ENCODE data around the gene MAP7D1.
"Not testable (repeated sequence)": the region's sequence is repeated elsewhere in the genome, so short reads cannot be mapped to it uniquely, and the experiment has no call there.

MAP7D1 gene

DNA sequence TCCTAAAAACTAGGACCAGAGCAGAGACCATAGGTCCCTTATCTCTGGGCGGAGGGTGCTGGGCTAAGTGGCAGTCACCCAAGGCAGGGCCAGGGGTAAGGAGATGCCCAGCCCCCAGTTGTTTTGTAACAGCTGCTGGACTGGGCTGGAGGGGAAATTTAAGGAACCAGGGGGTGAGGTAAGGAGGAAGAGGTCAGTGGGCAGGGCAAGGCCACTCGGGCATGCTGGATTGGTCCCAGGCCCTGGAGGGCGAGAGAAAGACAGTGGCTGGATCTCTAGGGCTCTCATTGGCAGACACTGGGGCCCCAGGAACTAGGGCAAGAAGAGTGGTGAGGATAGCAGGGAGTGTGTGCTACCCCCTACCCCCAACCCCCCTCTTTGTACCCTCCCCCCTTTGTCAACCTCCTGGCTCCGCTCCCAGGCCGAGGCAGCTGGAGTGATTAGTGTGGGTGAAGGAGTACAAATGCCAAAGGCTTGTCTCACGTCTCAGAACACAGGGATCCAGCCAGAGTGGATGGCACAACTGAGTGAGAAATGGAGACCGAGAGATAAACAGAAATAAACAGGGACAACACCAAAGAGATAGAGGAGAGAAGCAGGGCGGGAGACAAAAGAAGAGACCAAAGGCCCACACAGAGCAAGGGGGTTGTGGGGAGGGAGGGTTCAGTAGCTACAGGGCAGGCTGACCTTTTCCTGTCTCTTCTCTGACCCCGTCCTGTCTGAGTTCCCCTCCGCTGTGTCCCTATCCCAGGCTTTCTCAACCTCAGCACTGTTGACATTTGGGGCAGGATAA lies 47.8 kb downstream of the MAP7D1 start:
- no peak for DNase-seq (ENCODE audit: low read depth)

DNA sequence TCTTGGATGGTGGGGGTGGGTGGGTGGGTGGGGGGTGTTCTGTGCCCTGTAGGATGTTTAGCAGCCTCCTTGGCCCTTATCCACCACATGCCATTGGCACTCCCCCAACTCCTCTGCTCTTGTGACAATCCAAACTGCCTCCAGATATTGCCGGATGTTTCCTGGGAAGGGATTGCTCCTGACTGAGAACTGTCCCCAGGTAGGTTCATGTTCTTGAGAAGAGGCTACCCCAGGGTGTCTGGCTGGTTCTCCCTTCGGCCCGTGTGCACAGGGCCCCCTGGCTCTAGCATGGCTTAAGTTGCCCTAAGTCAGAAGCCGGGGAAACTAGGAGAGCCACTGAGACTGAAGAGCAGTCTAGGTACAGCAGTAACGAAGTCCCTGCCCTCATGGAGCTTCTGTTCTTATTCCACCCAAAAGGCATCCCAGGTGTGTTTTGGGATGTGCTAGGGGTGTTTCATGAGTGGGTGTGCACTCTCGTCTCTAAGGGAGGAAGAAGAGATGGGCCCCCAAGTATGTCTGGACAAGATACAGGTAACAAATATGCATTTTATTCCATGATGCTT lies 48.5 kb downstream of the MAP7D1 start:
- DNase-seq (ENCODE audit: low read depth) = no peak

DNA sequence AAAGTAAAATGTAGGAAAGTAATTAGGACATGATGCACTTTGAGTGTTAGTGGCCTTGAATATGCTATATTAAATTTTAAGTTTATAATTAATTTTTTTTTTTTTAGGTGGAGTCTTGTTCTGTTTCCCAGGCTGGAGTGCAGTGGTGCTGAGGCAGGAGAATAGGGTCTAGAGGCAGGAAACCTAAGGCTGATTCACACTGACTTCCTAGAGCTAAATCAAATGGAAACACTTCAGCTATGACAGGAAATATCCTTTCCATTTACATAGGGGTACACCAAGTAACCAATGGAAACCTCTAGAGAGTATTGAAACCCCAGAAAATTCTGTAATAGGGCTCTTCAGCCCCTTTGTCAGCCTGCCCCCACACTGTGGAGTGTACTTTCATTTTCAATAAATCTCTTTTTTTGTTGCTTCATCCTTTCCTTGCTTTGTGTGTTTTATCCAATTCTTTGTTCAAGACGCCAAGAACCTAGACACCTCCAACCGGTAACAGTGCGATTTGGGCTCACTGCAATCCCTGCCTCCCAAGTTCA lies 50.4 kb downstream of the MAP7D1 start:
- no peak for DNase-seq (ENCODE audit: low read depth)

DNA sequence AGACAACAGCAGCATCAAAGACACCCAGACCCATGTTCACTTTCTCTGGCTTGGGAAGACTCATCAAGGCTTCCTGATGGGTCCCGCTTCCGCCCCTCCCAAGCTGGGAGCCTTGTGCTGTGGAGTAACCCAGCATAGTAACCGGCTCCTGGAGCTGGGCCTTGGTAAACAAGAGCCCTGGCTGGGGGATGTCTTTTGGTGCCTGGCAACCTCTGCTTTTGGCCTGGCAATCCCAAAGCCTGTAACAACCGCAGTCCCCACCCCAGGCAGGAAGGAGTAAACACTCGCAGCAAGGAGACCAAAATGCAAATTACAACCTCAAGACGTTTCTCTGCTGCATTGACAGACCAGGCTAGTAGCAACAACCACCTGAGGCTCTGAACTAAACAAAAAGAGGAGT lies 51.4 kb downstream of the MAP7D1 start:
- DNase-seq (ENCODE audit: low read depth) = no peak

DNA sequence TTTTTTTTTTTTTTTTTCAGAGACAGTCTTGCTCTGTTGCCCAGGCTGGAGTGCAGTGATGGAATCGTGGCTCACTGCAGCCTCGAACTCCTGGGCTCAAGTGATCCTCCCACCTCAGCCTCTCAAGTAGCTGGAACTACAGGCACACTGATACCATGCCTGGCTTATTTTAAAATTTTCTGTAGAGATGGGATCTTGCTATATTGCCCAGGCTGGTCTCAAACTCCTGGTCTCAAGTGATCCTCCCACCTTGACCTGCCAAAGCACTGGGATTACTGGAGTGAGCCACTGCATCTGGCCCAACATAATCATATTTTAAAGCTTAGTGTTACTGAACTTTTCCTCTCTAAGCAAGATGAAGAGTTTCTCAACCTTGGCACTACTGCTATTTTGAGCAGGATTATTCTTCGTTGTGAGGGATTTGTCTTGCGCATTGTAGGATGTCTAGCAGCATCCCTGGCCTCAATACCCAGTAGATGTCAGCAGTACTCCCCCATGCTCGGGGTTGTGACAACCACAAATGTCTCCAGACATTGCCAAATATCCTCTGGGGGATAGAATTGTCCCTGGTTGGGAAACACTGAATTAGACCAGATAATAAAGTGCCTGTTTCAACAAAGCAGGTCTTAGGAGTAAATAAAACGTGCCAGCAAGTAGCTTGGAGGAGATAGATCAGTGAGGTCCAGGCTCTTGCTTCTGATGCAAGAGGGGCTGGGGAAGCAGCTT lies 53.2 kb downstream of the MAP7D1 start:
- DNase-seq (ENCODE audit: low read depth) = no peak

DNA sequence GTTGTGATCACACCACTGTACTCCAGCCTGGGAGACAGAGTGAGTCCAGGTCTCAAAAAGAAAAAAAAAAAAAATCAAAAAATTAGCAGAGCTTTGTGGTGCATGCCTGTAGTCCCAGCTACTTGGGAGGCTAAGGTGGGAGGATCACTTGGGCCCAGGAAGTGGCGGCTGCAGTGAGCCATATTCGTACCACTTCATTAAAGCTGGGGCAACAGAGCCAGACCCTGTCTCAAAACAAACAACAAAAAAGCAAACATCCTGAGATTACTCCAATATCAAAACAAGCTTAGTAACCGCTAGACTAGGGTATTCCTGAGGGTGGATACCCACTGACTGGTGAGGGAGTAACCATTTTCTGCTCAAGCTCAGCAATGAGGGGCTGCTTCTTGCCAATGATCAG lies 55.3 kb downstream of the MAP7D1 start:
- no peak for DNase-seq (ENCODE audit: low read depth)

DNA sequence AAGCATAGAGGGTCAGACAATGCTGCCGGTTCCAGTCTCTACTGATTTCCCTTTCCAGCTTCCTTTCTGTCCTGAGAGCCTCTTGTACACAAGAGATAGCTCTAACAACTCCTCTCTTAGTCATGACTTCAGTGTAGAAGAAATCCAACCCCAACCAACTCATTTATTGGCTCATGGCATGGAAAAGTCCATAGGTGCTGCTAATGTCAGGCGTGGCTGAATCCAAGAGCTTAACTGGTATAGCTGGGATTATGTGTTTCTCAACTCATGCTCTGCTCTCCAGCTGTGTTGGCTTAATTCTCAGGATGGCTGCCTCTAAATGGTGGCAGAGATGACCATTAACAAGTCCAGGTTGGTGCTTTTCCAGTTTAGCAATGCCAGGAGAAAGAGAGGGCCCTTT lies 55.9 kb downstream of the MAP7D1 start:
- DNase-seq (ENCODE audit: low read depth) = no peak

DNA sequence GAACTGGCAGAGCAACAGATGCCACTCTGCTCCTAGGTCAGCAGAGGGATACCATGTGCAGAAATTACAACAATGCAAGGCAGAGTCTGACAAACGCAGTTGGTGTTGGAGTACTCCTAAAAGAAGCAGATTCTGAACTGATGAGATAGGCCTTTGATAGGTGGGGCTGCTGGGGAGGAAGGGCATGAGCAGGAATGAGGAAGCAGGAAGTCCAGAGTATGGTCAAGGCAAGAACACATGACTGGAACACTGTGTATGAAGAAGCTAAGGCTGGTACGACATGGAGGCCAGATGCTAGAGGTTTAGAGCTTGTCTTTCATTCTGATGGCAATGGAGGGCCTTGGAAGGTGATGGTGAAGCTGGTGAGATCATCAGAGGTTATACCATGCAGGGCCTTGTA lies 56.8 kb downstream of the MAP7D1 start:
- DNase-seq (ENCODE audit: low read depth) = no peak

DNA sequence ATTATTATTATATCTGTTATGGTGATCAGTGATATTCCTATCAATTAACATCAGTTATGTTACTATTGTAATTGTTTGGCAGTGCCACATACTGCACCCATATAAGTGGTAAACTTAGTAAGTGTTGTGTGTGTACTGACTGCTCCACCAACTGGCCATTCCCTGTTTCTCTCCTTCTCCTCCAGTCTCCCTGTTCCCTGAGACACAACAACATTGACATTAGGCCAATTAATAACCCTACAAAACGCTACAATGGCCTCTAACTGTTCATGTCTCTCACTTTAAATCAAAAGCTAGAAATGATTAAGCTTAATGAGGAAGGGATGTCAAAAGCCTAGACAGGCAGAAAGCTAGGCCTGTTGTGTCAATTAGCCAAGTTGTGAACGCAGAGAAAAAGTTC lies 61.7 kb downstream of the MAP7D1 start:
- DNase-seq (ENCODE audit: low read depth) = peak; percentile 31

DNA sequence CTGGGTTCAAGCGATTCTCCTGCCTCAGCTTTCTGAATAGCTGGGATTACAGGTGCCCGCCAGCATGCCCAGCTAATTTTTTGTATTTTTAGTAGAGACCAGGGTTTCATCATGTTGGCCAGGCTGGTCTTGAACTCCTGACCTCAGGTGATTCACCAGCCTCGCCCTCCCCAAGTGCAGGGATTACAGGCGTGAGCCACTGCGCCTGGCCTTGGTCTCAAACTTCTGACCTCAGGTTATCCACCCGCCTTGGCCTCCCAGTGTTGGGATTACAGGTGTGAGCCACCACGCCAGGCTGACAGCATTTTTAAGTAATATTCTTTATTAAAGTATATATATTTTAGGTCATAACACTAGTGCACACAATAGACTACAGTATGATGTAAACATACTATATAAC lies 65.9 kb downstream of the MAP7D1 start:
- DNase-seq (ENCODE audit: low read depth) = not testable (repeated sequence)

DNA sequence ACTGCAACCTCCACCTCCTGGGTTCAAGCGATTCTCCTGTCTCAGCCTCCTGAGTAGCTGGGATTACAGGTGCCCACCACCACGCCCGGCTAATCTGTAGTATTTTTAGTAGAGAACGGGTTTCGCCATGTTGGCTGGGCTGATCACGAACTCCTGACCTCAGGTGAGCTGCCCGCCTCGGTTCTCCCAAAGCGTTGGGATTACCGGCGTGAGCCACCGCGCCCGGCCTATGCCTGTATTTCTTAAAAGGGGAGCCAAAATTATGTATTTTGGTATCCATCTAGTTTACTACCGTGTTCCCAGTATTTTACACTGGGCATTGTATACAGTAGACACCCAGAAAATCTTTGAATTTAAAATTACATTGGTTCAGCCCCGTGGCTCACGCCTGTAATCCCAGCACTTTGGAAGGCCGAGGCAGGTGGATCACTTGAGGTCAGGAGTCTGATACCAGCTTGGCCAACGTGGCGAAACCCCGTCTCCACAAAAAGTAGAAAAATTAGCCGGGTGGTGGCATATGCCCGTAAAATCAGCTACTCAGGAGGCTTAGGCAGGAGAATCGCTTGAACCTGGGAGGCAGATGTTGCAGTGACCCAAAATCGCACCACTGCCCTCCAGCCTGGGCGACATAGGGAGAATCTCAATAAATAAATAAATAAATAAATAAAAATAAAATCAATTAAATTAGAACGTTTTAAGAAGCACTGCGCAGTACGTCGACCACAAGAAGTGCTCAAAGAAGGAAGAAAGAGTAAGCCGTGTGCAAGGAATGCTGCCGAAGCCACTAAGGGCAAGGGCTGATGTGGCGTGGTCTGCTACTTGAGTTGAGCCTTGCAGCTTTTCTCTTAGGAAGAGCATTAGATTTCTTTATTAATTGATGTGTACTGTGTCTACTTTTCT lies 66.8 kb downstream of the MAP7D1 start:
- DNase-seq (ENCODE audit: low read depth) = no peak

DNA sequence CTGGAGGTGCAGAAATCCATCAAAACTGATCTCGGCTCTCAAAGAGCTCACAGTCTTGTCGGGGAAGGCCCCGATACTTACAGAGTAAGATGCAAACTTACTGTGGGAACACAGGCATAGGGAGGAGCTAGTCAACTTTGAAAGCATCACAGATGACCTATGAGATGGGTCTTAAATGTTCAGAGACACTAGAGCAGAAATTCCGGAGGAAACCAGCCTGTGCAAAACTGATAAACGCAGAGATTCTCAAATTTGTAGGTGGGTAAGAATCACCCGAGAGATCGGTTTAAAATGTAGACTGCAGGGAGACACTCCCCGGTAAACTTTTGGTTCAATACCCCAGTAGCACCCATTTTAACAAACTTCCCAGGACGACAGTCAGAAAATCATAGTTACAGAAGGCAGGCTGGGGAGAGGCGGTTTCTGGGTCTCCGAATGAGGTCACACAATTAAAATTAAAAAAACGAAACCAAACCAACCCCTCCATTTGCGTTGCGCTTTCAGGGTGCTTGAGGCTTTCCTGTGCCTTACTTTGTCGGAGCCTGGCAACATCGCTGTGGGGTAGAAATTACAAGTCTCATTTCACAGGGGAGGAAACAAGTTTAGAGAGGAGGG lies 67.5 kb downstream of the MAP7D1 start:
- peak; percentile 62 for DNase-seq (ENCODE audit: low read depth)

DNA sequence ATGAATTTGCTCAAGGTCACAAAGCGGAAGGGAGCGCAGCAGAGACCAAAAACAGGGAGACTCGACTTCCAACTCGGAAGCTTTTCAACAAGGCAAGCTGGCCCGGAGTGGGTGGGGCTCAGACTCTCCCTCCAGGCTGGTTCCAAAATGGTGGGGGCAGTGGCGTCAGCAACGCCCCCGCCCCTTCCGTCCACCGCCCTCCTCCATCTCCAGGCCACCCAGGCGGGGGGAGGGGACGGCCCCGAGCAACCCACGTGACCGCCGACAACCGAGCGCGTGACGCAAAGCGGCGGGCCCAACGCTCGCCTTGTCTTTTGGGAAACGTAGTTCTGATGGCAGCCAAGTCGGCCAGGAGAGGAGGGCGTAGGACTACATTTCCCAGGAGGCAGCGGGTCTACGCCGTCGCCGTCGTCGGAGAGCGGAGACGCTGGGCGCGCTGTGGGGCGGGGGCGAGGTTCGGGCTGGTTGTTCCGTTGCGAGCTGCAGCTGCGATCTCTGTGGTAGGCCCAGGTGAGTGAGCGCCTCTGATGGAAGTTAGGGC lies 68.1 kb downstream of the MAP7D1 start, which contains the start of gene THRAP3:
THRAP3 (plus strand) TSS at position 448 of the 541 bp plus-strand sequence. CDS start 58,121 bp downstream, outside the sequence.
- peak; percentile 99 for DNase-seq (ENCODE audit: low read depth)

DNA sequence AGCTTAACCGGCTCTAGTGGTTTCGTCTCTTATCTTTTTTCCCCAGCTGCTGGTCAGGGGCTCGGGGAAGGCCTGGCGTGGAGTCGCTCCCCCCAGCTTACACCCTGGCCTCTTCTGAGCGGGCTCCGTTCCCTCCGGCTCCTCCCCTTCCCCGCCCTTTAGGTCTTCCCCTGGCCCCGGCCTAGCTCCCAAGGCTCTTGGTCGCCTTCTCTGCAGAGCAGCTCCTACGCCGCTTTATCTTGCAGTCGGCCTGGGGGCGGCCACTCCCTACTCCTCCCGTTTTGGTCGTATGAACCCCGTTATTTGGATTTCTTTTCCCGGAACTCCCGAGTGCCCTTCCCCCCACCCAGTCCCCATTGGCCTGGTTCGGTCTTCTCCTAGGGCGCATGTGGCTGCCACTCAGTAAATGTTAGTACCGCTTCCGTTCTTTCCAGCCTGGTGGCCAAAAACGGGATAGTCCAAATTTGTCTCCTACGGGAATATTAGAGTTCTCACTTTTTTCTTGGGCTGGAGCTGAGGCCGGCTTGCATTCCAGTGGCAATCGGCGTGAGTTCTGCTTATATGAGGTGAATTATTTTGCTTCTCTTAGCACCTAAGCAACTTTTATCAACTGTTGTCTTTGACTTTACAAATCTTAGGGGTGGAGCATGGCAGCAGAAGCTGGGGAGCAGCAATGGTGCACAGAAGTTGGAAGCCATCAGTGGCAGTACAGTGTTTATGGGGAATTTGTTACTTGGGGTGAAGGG lies 68.8 kb downstream of the MAP7D1 start:
- DNase-seq (ENCODE audit: low read depth) = peak; percentile 94

DNA sequence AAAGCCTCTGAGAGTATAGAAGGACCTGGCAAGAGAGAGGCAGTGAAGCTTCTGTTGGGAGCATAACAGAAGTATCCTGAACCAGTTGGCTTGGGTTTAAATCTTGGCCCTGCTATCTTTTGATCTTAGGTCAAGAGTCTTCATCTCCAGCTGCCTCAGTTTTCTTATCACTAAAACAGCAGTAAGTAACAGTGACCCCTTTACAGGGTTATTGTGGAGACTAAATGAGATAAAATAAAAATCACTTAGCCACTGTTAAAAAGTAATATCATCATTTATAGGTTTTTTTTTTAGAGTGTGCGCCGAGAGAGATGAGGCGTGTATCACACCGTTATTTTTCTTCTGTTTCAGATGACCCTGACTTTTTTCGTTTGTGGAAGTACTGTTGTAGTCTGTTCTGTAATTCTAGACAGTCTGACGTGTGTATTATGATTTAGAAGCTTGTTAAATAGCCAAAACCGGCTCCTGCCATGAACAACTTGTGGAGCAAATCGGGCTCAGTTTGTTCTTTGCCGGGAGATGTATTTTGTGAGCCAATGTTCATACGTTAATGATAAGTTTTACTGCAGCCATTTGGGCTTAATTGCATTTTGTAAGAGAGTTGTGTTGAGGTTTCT lies 69.4 kb downstream of the MAP7D1 start:
- no peak for DNase-seq (ENCODE audit: low read depth)

DNA sequence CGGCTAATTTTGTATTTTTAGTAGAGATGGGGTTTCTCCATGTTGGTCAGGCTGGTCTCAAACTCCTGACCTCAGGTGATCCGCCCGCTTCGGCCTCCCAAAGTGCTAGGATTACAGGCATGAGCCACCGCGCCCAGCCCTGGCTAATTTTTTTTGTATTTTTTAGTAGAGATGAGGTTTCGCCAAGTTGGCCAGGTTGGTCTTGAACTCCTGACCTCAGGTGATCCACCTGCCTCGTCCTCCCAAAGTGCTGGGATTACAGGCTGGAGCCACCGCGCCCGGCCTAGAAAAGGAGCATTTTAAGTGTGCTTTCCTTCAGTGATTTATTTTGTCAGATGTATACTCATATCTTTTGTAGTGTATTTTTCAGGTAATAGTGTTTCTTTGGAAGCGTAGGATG lies 74.3 kb downstream of the MAP7D1 start:
- DNase-seq (ENCODE audit: low read depth) = not testable (repeated sequence)

Measured in ELR (cell line).